HFF-Myc (cell line): ENCODE data around the gene AAMP.
A peak's percentile ranks its signal among the peaks of the same experiment; 100 is the strongest.

Experiments
- DNase-seq: peaks from one replicate; pipeline ENCODE4 v3.0.0-alpha.2; 2011; ENCODE audit warnings: low read depth; ENCODE audit errors: extremely low read depth
- H3K4me3 ChIP-seq: replicated peaks from 2 replicates; pipeline ENCODE4 v1.5.1; 2011; ENCODE audit warnings: low read depth, mild to moderate bottlenecking, control low read depth, low read length
- TF ChIP-seq, protein P1 (sequence below): IDR thresholded peaks from 2 replicates; pipeline ENCODE4 v1.5.1; 2012; ENCODE audit warnings: mild to moderate bottlenecking, low read depth, low read length, control low read depth; ENCODE audit errors: missing control alignments

The AAMP gene

DNA sequence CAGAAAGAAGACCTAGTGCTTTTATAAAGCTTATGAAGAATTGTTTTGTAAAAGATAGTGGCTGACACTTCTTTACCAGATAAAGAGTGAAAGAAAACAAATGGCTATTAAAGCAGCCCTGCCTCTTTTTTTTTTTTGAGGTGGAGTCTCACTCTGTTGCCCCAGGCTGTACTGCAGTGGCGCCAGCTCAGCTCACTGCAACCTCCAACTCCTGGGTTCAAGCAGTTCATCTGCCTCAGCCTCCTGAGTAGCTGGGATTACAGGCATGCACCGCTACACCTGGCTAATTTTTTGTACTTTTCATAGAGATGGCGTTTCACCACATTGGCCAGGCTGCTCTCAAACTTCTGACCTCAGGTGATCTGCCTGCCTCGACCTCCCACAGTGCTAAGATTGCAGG is 40.1 kb downstream of the AAMP start:
- H3K4me3 ChIP-seq = no peak overlapping the region
- TF ChIP-seq, protein P1, sequence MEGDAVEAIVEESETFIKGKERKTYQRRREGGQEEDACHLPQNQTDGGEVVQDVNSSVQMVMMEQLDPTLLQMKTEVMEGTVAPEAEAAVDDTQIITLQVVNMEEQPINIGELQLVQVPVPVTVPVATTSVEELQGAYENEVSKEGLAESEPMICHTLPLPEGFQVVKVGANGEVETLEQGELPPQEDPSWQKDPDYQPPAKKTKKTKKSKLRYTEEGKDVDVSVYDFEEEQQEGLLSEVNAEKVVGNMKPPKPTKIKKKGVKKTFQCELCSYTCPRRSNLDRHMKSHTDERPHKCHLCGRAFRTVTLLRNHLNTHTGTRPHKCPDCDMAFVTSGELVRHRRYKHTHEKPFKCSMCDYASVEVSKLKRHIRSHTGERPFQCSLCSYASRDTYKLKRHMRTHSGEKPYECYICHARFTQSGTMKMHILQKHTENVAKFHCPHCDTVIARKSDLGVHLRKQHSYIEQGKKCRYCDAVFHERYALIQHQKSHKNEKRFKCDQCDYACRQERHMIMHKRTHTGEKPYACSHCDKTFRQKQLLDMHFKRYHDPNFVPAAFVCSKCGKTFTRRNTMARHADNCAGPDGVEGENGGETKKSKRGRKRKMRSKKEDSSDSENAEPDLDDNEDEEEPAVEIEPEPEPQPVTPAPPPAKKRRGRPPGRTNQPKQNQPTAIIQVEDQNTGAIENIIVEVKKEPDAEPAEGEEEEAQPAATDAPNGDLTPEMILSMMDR = no peak
- DNase-seq = no peak

DNA sequence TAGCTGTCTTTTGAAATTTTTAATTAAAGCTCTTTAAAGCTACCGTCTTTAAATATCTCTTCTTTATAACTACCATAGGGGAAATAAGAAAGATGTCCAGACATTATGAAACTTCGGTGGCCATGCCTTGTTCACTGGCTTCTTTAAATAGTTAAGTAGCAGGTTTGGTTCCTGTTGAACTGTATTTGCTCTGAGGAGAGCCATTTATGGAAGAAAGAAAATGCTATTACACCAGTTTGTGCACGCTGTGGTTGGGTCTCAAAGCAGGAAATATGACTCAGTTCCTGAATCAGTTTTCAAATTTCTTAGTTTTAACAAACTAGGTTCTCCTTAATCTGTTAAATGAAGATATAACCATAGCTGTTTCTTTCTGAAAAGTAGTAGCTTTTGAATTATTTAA is 40.7 kb downstream of the AAMP start:
- no peak overlapping the region for H3K4me3 ChIP-seq
- TF ChIP-seq, protein P1 = no peak
- DNase-seq = peak; percentile 65

DNA sequence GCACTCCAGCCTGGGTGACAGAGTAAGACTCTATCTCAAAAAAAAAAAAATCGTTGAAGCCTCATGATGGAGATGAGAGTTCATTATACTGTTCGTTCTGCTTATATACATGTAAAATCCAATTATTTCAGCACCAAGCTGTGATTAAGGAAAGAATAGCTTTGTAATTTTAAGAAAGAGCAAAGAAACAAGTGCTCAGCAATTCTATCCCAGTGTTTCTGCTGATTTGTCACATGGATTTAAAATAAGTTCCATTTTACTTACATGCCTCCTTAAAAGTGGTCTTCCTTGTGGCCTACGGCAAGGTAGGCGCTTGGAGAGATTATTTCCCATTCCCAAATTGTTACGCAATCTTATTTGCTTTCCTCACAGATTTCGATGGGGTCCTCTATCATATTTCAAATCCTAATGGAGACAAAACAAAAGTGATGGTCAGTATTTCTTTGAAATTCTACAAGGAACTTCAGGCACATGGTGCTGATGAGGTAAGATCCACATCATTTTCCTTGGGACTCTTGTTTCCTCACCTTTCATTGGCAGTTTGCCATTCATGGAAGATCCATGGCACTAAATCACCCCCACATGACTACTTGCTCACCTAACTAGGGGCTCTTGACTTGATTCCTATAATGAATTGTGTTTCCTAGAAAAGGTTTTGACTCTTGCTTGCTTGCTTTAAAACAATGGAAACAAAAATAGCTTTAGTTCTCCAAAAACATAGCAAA is 41.4 kb downstream of the AAMP start:
- no peak overlapping the region for H3K4me3 ChIP-seq
- no peak for DNase-seq
- TF ChIP-seq, protein P1 = no peak

DNA sequence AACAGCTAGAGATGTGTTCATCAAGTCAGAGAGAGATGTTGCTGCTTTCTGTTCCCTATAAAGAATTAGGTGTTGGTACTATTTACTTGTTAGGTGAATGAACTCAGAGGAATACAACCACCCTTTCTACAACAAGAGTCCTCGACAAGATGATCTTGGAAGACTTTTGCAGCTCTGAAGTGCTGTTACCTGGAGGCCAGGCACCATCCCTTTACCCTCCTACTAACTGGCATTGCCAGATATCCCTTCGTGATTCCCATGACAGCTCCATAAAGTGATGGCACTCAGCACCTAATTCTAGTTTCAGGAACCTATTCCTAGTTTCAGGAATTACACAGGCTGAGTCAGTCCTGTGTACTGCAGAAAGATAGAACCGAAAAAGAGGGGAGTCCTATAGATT is 43.0 kb downstream of the AAMP start:
- TF ChIP-seq, protein P1 = no peak
- no peak overlapping the region for H3K4me3 ChIP-seq
- DNase-seq = no peak

DNA sequence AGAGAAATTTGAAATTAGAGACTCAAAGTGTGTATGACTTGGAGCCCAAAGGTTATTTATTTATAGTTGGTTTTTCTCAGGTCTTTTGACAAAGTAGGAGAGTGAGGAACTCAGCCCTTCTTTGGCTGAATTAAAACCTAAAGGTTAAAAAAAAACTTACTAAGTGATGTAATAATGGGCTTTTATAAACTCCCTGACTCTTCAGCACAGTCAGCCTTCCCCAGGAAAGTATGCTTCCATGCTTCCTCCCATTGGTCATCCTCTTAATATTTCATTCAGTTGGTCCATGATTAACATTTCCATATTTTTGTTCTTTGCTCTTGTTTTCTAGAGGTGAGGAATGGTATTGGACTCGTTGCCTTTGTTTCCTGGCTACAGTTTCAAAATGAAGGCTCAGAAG is 45.8 kb downstream of the AAMP start:
- no peak overlapping the region for H3K4me3 ChIP-seq
- DNase-seq = no peak
- TF ChIP-seq, protein P1 = no peak

DNA sequence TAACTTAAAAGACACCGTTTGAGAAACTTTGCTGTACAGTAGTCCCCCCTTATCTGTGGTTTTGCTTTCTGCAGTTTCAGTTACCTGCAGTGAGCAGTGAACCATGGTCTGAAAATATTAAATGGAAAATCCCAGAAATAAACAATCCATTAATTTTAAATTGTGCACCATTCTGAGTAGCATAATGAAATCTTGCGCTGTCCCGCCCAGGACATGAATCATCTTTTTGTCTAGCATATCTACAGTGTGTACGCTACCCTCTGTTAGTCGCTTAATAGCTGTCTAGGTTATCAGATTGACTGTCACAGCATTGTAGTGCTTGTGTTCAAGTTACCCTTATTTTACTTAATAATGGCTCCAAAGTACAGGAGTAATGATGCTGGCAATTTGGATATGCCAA is 46.9 kb downstream of the AAMP start:
- TF ChIP-seq, protein P1 = no peak
- no peak for DNase-seq
- H3K4me3 ChIP-seq = no peak overlapping the region

DNA sequence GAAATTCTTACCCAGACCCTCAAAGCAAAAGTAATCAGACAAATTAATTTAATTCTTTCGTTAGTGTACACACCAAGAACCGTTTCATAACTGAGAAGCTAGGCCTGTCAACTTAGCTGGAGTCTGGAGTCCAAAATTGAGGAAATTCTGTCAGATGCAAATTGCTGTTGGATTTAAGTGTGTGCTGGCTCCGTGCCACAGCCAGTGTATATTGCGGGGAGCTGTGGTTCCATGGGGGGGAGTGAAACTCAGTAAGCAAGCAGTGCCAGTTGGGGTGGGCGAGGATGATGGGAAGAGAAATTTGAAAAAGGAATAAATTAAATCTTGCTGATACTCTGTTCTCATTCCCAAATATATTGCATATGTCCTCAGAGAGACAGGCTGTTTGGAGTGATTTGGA is 48.9 kb downstream of the AAMP start:
- DNase-seq = no peak
- no peak overlapping the region for H3K4me3 ChIP-seq
- TF ChIP-seq, protein P1 = no peak
